CD14-positive monocyte (primary cell): ENCODE data around the gene SDR42E1. TPM values are rescaled to one million over a fixed set of nuclear protein-coding genes. Genes with fewer than 3 reads are reported as not detected.

Source experiments
- DNase-seq, 3 donors: peaks; one replicate each; pipeline ENCODE4 v3.0.0-alpha.2; 2011 to 2022
- H2AFZ ChIP-seq: 2 replicates; pipeline ENCODE4 v1.6.0; 2012; ENCODE audit warnings: mild to moderate bottlenecking, low read depth, low read length, inconsistent platforms; ENCODE audit not compliant: insufficient read depth, poor library complexity, severe bottlenecking
- H3K27ac ChIP-seq, 2 donors: 1 replicate in 1 of 2; 2 replicates in 1 of 2; pipeline ENCODE4 v1.5.1; 2012 to 2013; ENCODE audit warnings: low read length in 2 of 2, control low read depth in 1 of 2, inconsistent platforms in 1 of 2, low read depth in 1 of 2, mild to moderate bottlenecking in 1 of 2
- H3K27me3 ChIP-seq, 2 donors: one replicate each; pipeline versions ENCODE4 v1.6.0 to v1.6.1; 2011 to 2013; ENCODE audit warnings: low read length in 2 of 2; ENCODE audit not compliant: control insufficient read depth in 2 of 2, insufficient read depth in 2 of 2
- H3K36me3 ChIP-seq, 2 donors: replicated peaks in 1 of 2; 1 replicate in 1 of 2; 2 replicates in 1 of 2; pipeline versions ENCODE4 v1.5.1 to v1.6.1; 2012 to 2013; ENCODE audit warnings: low read length in 2 of 2, control low read depth in 1 of 2, inconsistent platforms in 1 of 2, mild to moderate bottlenecking in 1 of 2; ENCODE audit not compliant: insufficient read depth in 2 of 2, control insufficient read depth in 1 of 2
- H3K4me1 ChIP-seq, 2 donors: 1 replicate in 1 of 2; 2 replicates in 1 of 2; pipeline versions ENCODE4 v1.5.1 to v1.6.1; 2012 to 2013; ENCODE audit warnings: low read length in 2 of 2, control low read depth in 1 of 2, inconsistent platforms in 1 of 2, mild to moderate bottlenecking in 1 of 2, moderate library complexity in 1 of 2; ENCODE audit not compliant: insufficient read depth in 2 of 2, control insufficient read depth in 1 of 2
- H3K4me2 ChIP-seq: replicated peaks from 2 replicates; pipeline ENCODE3; 2012; ENCODE audit warnings: low read length, moderate library complexity, mild to moderate bottlenecking; ENCODE audit not compliant: poor library complexity, severe bottlenecking; ENCODE audit errors: extremely low read depth
- H3K4me3 ChIP-seq, 3 experiments: fragments of 200-600 bp in 1 of 3; sonication (generic) in 1 of 3; replicated peaks in 1 of 3; 1 replicate in 2 of 3; 2 replicates in 1 of 3; pipeline ENCODE4 v1.5.1; 2011 to 2013; ENCODE audit warnings: low read length in 3 of 3, mild to moderate bottlenecking in 3 of 3, control low read depth in 2 of 3, low read depth in 2 of 3, inconsistent platforms in 1 of 3, moderate library complexity in 1 of 3
- H3K79me2 ChIP-seq: 2 replicates; pipeline ENCODE4 v1.6.0; 2012; ENCODE audit warnings: mild to moderate bottlenecking, control low read depth, inconsistent platforms, low read length, moderate library complexity; ENCODE audit not compliant: insufficient read depth
- H3K9ac ChIP-seq: 2 replicates; pipeline ENCODE4 v1.6.0; 2017; ENCODE audit warnings: low read length, mild to moderate bottlenecking; ENCODE audit not compliant: insufficient read depth, poor library complexity, severe bottlenecking
- H3K9me3 ChIP-seq, 2 donors: replicated peaks in 1 of 2; 1 replicate in 1 of 2; 2 replicates in 1 of 2; pipeline versions ENCODE4 v1.5.1 to v1.6.1; 2012 to 2013; ENCODE audit warnings: low read length in 2 of 2, control low read depth in 1 of 2; ENCODE audit not compliant: control insufficient read depth in 1 of 2, insufficient read depth in 1 of 2
- H4K20me1 ChIP-seq: 2 replicates; pipeline ENCODE4 v1.6.0; 2012; ENCODE audit warnings: mild to moderate bottlenecking, low read length, control low read depth, moderate library complexity; ENCODE audit not compliant: insufficient read depth
- H3K27ac Mint-ChIP-seq, 7 donors: one replicate each; pipeline ENCODE4 v1.8.0; 2020; ENCODE audit warnings: mild to moderate bottlenecking in 7 of 7, mixed read lengths in 7 of 7, moderate library complexity in 6 of 7, inconsistent platforms in 2 of 7
- H3K27me3 Mint-ChIP-seq, 3 donors: one replicate each; pipeline ENCODE4 v1.8.0; 2021 to 2022; ENCODE audit warnings: low read depth in 3 of 3, mild to moderate bottlenecking in 3 of 3, mixed read lengths in 3 of 3, moderate library complexity in 3 of 3, inconsistent platforms in 1 of 3
- H3K36me3 Mint-ChIP-seq, 2 donors: one replicate each; pipeline ENCODE4 v1.8.0; 2020; ENCODE audit warnings: mixed read lengths in 2 of 2, inconsistent platforms in 1 of 2, mild to moderate bottlenecking in 1 of 2
- H3K4me1 Mint-ChIP-seq: one replicate; pipeline ENCODE4 v1.8.0; 2020; ENCODE audit warnings: mild to moderate bottlenecking, mixed read lengths
- H3K4me3 Mint-ChIP-seq, 2 donors: one replicate each; pipeline ENCODE4 v1.8.0; 2020; ENCODE audit warnings: mild to moderate bottlenecking in 2 of 2, mixed read lengths in 2 of 2, moderate library complexity in 1 of 2
- H3K9me3 Mint-ChIP-seq, 7 donors: one replicate each; pipeline ENCODE4 v1.8.0; 2020 to 2022; ENCODE audit warnings: mixed read lengths in 7 of 7, mild to moderate bottlenecking in 6 of 7, moderate library complexity in 6 of 7, inconsistent platforms in 2 of 7
- WGBS: methylation state at CpG from one replicate; pipeline ENCODE4 v1.1.5; 2013; ENCODE audit warnings: missing lambda C conversion rate; ENCODE audit not compliant: insufficient coverage; 5-methylcytosine and 5-hydroxymethylcytosine counted together
- intact Hi-C, 2 donors: fragments of 100-400 bp; cut with micrococcal nuclease; formaldehyde crosslinking; loops; one replicate each; pipeline versions ENCODE4 v1.15.0 to v1.15.1; 2023
- polyA plus RNA-seq, 3 donors: library from polyadenylated mRNA; depleted of rRNA in 1 of 3; unstranded in 2 of 3; stranded (reverse) in 1 of 3; fragments of 300-500 nt in 2 of 3; fragments of >200 nt in 1 of 3; fragmentation: Illumina TruSeq in 2 of 3; gene quantifications; 1 replicate in 2 of 3; 2 replicates in 1 of 3; pipeline ENCODE4 v1.2.3, GENCODE V29; 2012 to 2021
- TF ChIP-seq, protein P1 (sequence below): fragments of 200-600 bp; IDR thresholded peaks from one replicate; pipeline ENCODE4 v1.8.0; 2022; ENCODE audit warnings: antibody characterized with exemption, mild to moderate bottlenecking

Gene SDR42E1
- polyA plus RNA-seq, 3 donors: under 0.01 TPM; not detected in 2

- WGBS: no CpG with 5 or more reads among the region's 3 CpGs
- Mint-ChIP-seq H3K27ac (no peak overlapping the region), H3K36me3 (no peaks in the 10 kb centered on the region), H3K4me1 (no peaks in the 10 kb centered on the region), H3K27me3 (peaks cover 4 to 9% (median 7%) of the 10 kb centered on the region in 3 donors), H3K9me3 (peaks cover 0 to 3% (median 0%) of the 10 kb centered on the region in 7 donors), H3K4me3 (no peak overlapping the region)
- intact Hi-C loops: no loop called here
- Histone ChIP-seq H4K20me1 (no peaks in the 10 kb centered on the region), H3K4me2 (no peak overlapping the region), H3K27me3 (no peaks in the 10 kb centered on the region), H3K9me3 (no peaks in the 10 kb centered on the region), H3K9ac (no peak overlapping the region), H3K4me3 (no peak overlapping the region), H3K4me1 (no peaks in the 10 kb centered on the region), H3K27ac (no peak overlapping the region), H3K36me3 (no peaks in the 10 kb centered on the region), H2AFZ (no peak overlapping the region), H3K79me2 (no peaks in the 10 kb centered on the region)
- DNase-seq: no peak
- TF ChIP-seq, protein P1, sequence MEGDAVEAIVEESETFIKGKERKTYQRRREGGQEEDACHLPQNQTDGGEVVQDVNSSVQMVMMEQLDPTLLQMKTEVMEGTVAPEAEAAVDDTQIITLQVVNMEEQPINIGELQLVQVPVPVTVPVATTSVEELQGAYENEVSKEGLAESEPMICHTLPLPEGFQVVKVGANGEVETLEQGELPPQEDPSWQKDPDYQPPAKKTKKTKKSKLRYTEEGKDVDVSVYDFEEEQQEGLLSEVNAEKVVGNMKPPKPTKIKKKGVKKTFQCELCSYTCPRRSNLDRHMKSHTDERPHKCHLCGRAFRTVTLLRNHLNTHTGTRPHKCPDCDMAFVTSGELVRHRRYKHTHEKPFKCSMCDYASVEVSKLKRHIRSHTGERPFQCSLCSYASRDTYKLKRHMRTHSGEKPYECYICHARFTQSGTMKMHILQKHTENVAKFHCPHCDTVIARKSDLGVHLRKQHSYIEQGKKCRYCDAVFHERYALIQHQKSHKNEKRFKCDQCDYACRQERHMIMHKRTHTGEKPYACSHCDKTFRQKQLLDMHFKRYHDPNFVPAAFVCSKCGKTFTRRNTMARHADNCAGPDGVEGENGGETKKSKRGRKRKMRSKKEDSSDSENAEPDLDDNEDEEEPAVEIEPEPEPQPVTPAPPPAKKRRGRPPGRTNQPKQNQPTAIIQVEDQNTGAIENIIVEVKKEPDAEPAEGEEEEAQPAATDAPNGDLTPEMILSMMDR: no peak
These were observed 29.0 kb upstream of the SDR42E1 start for GRCh38 chr16:82040296-82040695.

GRCh38 chr16:82037666-82038065 lies 26.4 kb upstream of the SDR42E1 start:
- Histone ChIP-seq H3K27me3 (no peaks in the 10 kb centered on the region), H3K9ac (no peak overlapping the region), H3K36me3 (no peaks in the 10 kb centered on the region), H2AFZ (no peak overlapping the region), H3K4me3 (no peak overlapping the region), H3K4me1 (no peaks in the 10 kb centered on the region), H3K9me3 (no peaks in the 10 kb centered on the region), H3K4me2 (no peak overlapping the region), H3K79me2 (no peaks in the 10 kb centered on the region), H3K27ac (no peak overlapping the region), H4K20me1 (no peaks in the 10 kb centered on the region)
- no peak for DNase-seq
- intact Hi-C loops: no loop called here
- Mint-ChIP-seq H3K4me1 (no peaks in the 10 kb centered on the region), H3K4me3 (no peak overlapping the region), H3K27me3 (peaks cover 2 to 11% (median 6%) of the 10 kb centered on the region in 3 donors), H3K36me3 (no peaks in the 10 kb centered on the region), H3K27ac (no peak overlapping the region), H3K9me3 (peaks cover 0 to 3% (median 0%) of the 10 kb centered on the region in 7 donors)
- TF ChIP-seq, protein P1: no peak
- 67% methylated on average over 1 of the region's 2 CpGs for WGBS
